Stimulated activated CD4-positive, alpha-beta T cell treated with anti-CD3 and anti-CD28 coated beads, Interleukin-1b, Interleukin-23, amount 100 ng/mL, for 4 hours (primary cell): Measurements from ENCODE around the gene TPD52L1.
"Not testable (repeated sequence)": the region's sequence is repeated elsewhere in the genome, so short reads cannot be mapped to it uniquely, and the experiment has no call there.

Source experiments
- DNase-seq, 2 donors: peaks; one replicate each; pipeline ENCODE4 v3.0.0-alpha.2; 2020; ENCODE audit warnings: low read depth in 2 of 2

TPD52L1 gene

DNA sequence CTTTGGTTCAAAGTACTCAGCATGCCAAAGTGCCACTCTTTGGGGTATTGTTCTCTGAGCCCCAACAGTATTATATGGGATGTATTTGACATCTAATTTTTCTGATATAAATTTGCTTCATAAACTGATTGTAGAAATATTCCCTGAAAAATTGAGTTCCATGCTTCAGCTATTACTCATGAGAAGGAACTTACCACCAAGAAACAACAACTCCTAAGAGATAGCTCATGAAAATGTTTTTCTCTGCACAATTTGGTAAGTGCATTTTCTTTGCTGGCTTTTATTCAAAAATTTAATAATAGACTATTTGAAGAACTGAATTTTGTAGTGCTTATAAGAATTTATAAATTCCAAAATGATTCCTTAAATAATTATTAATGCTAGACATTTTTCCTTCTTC, 12.8 kb upstream of the TPD52L1 start:
- DNase-seq = no peak

DNA sequence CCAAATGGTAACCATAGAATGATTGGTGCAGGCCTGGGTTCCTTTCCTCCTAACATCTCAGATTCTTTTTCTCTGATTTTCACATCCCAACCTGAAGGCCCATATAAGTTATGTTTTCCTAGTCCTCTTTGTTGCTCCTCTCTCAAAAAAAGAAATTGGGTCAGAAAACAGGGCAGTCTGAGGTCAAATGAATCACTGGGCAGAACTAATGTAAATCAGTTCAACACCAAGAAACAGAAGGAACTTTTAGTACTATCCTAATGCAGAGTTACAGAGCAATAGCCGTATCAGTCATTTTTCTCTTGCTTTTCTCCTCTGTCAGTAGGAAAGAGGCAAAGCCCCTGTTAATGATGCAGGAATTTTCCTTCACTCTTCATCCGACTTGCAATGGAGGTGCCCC, 11.0 kb upstream of the TPD52L1 start:
- no peak for DNase-seq

DNA sequence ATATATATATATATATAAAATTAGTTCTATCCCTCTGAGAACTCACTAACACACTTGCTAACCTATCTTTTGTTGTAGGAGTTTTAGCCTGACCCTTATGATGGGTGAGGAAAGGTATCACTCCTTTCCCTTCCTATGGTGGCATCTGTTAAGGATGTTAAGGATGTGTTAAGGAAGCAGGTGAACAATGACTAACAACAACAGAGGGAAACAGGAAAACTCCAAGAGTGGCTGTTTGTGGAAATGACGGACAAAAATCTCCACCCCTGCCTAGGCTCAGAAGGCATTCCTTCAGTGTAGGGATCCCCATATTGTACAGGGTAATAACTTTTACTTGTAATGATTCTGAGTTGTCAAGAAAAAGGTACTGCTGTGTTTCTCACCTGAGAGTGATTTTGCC, 8.8 kb upstream of the TPD52L1 start:
- DNase-seq = no peak

DNA sequence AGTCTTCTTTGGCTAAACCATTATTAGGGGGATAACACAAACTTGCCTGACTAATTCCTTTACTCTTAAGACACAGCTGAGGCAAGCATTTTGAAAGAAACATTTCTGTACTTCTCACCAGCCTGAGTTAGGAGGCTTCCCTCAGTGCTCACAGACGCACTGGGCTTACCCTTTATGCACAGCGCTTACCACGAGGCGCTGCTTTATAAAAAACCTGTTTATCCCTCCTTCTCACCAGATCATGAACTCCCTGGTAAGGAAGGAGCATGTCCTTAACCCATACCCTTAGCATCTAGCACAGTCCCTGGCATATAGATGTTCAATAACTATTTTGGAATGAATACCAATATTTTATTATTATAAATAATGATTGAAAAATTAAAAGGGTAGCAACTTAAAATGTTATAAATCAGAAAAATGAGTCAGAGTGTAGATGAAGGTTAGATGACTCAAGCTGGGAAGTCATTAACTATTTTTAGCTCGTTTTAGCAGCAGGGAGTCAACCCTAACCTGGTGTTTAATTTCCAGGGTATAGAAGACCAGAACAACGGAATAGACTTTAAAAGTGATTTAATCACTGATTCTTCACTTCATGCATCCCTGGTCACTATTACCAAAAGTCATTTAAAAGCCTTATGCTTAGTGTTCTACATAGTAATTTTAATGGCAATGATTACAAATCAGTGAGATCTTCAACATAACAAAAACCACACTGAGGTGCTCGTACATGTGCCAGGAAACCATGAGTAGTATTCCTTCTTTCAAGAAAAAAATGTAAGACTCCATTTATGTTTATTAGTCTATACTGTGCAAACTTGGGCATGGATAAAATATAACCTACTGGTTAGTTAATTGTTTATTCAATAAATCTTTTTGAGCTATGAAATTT, 4.1 kb upstream of the TPD52L1 start:
- DNase-seq = no peak

DNA sequence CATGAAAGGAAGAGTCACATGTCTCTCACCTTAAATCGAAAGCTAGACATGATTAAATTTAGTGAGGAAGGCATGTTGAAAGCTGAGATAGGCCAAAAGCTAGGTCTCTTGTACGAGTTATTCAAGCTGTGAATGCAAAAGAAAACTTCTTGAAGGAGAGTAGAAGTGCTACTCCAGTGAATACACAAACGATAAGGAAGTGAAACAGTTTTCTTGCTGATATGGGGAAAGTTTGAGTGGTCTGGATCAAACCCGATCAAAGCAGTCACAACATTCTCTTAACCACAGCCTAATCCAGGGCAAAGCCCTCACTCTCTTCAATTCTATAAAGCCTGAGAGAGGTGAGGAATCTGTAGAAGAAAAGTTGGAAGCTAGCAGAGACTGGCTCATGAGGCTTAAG, 1.9 kb upstream of the TPD52L1 start:
- DNase-seq = no peak

DNA sequence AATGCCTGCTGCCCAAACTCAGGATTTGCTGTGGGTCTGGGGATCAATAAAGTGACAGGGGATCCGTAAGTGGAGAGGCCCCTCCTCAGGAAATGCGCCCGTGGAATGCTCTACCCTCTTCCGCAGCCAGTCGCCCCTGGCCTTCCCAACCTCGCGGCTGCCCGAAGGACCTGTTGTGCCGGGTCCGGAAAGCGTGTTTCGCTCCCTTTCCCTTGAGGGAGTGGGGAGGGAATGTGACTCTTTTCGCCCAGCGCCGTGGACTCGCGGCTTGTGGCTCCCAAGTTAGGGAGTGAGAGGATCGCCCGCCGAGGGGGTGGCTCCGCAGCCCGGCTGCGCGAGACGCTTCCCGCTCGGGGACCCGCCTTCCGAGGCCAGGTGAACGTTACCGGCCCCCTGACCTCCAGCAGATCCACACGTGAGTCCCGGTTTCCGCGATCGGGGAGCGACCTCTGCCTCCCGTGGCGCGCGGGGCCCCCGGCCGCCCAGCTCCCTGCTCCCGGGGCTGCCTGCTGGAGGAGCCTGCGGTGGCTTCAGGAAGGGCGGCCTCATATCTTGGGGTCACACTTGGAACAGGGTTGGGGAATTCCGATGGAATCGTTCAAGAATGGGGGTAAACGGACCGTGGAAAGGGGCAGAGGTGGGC, 666 bp downstream of the TPD52L1 start:
- peak in 1 of 2 donors; percentile 1 for DNase-seq

DNA sequence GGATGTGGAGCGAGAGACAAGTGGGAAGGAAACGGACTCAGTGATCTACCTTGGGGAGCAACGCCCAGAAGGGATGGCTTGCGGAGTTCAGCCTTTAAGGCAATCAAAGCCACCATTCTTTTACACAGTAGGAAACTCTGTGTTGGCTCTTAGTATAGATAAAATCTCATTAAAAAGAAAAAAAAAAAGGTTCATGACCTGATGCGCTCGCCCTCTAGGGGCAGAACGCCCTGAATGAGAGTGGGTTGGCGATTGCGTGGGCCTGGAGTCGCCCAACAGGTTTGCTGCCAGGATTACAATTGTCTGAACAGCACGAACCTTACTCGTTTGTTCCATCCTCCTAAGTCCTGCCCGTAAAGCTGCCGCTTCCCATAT, 1.2 kb downstream of the TPD52L1 start:
- peak in 1 of 2 donors; percentile 6 for DNase-seq

DNA sequence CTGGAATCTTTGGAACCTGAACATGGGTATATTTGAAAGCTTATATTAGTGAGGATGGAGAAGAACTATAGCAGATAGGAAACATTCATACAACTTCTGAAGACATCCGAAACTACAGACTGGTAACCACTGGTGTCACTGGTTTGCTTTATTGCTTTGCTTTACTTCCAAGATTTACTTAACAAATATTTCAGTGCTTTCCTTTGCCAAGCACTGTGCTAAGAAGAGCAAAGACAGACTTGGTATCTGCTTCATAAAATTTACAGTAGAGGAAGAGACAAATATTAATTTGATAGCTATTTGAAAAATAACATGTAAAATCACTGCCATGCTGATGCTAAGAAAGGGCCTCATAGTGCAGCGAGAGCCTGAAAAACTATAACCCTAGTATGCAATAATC, 1.8 kb downstream of the TPD52L1 start:
- no peak for DNase-seq

DNA sequence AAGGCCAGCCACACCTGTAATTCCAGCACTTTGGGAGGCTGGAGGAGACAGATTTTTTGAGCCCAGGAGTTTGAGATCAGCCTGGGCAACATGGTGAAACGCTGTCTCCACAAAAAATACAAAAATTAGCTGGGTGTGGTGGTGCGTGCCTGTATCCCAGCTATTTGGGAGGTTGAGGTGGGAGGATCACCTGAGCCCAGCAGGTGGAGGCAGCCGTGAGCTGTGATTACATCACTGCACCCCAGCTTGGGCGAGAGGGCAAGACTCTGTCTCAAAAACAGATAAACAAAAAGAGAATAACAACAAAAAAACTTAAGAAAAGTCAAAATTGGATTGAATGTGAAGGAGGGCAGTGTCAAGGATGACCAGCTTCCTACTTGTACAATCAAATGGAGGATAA, 2.9 kb downstream of the TPD52L1 start:
- no peak for DNase-seq

DNA sequence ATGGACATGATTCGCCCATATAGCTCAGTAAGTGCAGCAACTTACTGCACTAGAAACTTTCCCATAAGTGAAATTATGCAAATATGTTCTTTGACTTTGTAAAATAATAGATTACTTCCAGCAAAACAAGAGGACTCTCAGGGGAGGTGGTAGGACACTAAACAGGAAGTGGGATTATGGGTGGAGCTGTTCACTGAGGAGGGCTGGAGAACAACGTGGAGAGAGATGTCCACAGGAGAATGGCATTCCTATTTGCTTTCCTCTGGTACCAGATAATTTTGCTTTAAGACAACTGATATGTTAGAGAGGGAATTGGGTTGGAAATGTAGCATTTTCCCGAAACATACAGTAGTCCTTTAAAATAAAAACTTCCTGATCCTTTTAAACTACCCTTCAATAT, 3.7 kb downstream of the TPD52L1 start:
- DNase-seq = no peak

DNA sequence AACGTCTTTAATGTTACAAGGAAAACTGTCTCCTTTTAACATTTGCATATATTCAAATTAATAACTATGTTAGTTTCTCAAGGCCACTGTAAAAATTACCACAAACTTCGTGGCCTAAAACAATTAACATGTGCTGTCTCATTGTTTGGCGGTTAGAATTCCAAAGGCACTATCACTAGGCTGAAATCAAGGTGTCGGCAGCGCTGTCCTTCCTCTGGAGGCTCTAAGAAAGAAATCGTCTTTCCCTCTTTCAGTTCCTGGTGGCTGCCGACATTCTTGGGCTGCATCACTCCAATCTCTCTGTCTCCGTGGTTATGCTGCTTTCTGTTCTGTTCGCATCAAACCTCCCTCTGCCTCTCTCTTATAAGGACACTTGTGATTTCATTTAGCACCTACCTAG, 4.2 kb downstream of the TPD52L1 start:
- DNase-seq = no peak

DNA sequence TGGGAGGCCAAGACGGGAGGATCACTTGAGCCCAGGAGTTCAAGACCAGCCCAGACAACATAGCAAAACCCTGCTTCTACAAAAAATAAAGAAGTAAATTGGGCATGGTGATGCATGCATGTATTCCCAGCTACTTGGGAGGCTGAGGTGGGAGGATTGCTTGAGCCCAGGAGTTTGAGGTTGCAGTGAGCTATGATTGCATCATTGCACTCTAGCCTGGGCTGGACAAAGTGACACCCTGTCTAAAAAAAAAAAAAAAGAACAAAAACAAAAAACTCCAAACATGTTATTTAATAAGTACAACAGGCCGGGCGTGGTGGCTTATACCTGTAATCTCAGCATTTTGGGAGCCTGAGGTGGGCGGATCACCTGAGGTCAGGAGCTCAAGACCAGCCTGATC, 9.8 kb downstream of the TPD52L1 start:
- not testable (repeated sequence) for DNase-seq

DNA sequence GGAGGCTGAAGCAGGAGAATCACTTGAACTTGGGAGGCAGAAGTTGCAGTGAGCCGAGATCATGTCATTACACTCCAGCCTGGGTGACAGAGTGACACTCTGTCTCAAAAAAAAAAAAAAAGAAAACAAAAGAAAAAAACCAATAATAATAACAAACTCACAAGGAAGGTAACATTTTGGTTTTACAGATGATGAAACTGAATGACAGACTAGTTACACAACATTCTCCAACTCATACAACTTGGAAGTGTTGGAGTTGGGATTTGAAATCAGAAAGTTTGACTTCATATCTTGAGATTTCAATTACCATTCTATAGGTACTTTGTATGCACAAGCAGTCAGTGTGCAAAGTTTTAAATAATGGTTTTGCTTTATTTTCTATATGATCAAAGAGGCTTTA, 10.2 kb downstream of the TPD52L1 start:
- DNase-seq = no peak

DNA sequence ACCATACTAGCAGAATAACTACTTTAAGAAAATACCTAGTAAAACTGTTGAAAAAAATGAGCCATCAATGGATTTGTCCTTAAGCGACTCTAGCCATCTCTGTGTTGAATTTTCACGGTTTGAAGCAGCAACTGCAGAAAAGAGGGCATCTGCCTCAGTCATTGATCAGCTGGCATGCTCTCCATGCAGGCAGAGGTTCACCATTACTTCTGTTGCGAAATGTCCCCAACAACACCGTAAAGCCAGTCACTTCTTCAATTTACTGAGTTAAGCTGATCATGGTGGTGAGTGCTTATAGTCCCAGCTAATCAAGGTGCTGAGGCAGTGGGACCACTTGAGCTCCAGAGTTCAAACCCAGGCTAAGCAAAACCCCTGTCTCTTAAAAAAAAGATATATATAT, 11.1 kb downstream of the TPD52L1 start:
- no peak for DNase-seq

DNA sequence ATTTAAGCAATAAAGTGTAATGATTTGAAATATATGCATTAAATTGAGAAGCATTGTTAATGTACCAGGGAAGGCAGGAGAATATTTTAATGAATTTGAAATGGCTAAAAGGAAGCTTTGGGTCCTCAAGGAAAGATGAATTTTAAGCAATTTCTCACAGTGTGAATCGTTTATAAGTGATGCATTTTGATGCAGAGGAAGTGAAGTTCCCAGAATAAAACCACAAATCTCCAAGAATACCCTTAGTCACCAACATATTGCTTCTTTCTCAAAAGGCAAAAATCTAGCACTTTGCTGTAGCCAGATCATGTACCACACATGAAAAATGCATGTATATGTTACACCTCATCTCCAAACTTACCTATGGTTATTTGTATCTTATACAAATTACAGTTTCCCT, 11.7 kb downstream of the TPD52L1 start:
- no peak for DNase-seq

DNA sequence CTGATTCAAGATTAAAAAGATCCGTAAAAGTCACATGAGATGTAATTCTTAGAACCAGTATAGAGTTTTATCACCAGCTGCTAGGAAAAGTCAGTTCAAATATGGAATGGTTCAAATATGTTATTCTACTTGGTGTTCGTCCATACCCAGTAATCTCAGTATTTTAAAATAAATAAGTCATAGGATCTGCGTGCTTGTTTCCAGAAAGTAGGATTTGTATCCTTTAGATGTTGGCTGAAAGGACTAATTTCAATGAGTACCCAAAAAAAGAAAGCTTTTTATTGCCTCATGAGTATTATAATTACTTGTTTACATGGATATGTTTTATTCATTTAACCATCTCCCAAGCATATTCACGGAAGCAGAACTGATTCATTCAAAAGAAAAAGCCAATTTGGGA, 12.2 kb downstream of the TPD52L1 start:
- no peak for DNase-seq

DNA sequence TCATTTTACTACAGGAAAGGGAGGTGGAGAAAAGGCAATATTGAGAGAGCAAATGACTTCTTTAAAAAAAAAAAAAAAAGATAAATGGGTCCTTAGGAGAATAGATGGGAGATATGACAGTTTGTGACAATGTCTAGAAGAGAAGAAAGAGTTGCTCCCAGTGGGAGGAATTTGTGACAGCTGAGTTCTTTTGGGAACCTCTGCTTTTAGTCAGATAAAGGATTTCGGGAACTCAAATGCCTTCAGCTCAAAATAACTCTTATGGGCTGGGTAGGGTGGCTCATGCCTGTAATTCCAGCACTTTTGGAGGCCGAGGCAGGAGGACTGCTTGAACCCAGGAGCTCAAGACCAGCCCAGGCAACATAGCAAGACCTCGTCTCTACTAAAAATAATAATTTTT, 13.1 kb downstream of the TPD52L1 start:
- no peak for DNase-seq

DNA sequence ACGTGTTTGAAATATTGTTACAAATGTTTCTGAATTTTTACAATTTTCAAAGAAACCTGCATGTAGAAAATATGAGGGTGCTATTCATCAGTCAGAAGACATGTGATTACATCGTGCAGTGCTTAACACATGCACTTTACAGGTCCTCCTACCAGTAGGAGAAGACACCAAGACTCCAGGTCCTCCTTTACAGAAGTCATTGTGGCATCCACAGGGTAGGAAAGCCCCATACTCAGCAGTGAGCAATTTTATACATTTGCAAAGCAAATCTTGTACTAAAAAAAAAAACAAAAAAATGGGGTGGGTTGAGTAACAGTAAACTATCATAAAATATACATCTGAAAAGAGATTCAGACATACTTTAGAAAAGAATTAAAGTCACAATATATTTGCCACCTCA, 14.0 kb downstream of the TPD52L1 start:
- no peak for DNase-seq

DNA sequence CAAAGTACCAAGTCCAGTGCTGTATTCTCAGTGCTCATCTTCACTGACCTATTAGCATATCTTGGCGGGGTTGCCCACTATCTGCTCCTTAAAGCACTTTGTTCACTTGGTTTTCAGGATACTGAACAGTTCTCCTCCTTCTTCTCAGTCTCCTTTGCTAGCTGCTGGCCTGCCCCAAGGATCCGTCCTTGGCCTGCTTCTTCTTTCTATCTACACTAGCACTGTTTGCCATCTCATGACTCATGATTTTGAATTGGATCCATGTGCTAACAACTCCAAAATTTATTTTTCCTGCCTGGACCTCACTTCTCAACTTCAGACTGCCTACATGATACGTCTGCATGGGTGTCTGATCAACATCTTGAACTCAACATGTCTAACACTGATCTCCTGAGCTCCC, 15.5 kb downstream of the TPD52L1 start:
- DNase-seq = no peak

DNA sequence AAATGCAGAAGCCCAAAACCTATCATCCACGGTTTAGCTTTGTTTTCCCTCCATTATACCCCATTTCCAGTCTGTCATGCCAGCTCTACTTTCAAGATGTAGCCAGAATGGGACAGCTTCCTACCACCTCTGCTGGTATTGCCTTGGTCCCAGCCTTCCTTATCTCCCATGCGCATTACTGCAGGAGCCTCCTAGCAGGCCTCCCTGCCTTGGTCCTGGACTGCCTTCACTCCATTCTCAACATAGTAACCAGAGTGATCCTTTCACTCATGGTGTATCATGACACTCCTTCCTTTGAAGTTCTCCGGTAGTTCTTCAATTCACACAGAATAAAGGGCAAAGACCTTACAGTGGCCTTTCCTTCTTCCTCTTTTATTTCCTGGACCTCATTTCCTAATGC, 15.9 kb downstream of the TPD52L1 start:
- no peak for DNase-seq

DNA sequence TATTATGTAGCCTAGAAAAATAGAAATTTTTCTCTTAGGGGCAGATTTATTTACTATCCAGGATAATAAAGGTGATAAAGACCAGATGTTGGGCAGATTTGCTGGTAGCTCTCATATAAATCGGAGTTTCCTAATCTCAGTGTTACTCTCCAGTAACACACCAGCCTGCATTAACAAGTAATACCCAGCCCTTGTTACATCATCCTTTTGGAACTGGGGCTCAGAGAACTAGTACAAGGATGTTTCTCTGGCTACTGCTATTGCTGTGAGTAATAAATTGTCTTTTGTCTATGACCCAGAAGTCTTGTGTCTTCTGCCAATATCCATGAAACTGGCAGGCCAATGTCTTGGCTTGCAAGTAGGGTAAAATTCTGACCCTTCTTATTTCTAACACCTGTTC, 16.8 kb downstream of the TPD52L1 start:
- no peak for DNase-seq

DNA sequence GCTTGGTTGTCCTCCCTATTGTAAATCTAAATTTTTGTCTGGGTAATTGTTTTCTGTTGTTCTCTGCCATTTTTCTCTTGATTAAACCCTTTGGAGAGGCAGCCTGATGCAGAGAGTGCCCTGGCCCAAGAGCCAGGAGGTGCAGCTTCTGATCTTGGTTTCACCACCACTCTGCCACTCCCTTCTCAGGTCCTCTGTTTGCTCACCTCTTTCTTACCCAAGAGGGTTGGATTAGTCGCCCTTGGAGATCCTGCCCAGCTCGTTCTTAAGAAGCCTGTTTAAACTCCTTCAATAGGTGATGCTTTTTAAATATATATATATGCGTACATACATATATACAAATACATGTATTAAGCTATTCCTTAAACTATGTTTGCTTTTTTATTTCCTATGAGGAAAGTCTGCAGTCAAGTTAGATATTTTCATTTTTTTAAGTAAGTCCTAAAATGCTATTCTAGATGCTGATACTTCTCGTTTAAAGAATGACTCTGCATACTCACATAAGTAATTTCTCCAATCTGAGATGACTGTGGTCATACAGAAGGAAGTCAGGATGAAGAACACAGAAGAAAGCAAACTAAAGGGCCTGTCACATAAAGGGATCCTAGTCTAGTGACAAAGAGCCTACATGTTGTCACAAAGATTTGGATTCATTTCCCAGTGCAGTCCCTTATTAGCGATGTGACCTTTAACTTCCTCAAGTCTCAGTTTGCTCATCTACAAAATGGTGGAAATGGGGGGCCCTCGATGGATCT, 19.9 kb downstream of the TPD52L1 start:
- no peak for DNase-seq

DNA sequence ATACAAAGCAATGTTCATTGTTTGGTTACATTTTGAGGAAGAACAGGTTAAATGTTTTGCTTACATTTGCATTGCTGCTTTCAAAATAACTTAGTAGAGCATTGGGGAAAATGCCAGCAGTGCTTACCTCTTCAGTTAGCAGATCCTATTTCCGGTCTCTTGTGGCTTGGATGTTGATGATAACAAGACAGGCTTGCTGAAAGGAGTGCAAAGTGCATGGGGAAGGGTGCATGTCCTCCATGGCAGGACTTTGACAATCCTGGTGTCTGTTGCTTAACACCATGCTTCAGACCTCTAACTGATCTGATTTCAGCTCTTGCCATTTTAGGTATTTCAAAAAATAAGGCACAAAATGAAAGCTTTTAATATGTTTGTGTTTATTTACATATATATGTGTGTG, 21.1 kb downstream of the TPD52L1 start:
- DNase-seq = no peak
